NCI-H2196 (cell line): ENCODE data around the gene ZNF107.
"Not testable (repeated sequence)": the region's sequence is repeated elsewhere in the genome, so short reads cannot be mapped to it uniquely, and the experiment has no call there.

Experiments
- DNase-seq: peaks from one replicate; lab custom pipeline; 2025; ENCODE audit not compliant: unreplicated experiment; lab: John Stamatoyannopoulos, UW

The ZNF107 gene

GRCh38 chr7:64642875-64643274 lies 23.1 kb upstream of the ZNF107 start:
- no peak for DNase-seq

DNA sequence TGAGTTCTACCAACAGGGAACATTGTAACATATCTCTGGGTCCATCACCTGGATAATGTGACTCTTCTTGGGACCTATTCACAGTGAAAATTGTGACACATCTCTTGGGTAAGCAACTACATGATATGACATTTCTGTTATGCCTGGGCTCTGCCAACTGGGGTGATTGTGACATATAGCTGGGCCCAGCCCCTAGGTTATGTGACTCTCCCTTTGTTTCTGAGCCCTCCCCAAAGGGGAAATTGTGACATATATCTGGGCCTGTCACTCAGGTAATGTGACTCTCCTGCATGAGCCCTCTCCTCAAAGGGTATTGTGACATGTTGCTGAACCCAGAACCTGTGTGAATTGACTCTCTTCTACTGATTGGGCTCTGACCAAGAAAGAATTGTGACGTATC lies 22.4 kb upstream of the ZNF107 start:
- no peak for DNase-seq

GRCh38 chr7:64651203-64651602 lies 14.7 kb upstream of the ZNF107 start:
- DNase-seq, result no peak

DNA sequence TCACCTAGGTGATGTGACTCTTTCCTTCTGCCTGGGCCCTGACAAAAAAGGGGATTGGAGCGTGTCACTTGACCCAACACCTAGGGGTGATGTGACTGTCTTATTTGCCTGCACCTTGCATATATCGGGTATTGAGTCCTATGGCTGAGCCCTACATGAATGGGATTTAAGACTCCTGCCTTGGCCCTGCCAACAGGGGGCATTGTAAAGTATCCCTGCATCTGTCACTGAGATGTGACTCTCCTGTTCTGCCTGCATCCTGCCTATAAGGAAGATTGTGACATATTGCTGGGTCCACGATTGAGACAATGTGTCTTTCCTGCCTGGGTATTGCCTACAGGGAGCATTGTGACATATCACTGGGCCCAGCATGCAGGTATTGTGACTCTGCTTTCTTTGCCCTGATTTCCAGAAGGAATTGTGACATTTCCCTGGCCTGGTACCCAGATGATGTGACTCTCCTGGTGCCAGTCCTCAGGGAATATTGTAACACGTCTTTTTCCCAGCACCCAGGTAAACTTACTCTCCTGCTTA lies 14.2 kb upstream of the ZNF107 start:
- no peak for DNase-seq

DNA sequence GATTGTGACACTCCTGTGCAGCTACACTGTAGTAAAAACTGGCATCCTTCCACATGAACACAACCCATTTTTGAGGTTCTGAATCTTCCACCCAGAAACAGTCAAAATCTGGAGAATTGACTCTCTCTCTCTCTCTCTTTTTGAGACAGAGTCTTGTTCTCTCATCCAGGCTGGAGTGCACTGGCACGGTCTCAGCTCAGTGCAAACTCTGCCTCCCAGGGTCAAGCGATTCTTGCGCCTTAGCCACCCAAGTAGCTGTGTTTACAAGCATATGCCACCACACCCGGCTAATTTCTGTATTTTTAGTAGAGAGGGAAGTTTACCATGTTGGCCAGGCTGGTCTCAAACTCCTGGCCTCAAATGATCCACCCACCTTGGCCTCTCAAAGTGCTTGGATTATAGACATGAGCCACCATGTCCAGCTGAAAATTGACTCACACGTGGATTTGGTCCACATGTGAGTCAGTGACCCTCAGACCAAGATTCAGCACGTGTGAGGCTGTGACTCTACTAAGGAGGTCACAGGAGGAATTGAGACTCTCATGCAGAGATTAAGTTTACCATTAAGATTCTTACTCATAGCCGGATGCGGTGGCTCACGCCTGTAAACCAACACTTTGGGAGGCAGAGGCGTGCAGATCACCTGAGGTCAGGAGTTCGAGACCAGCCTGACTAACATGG lies 12.1 kb upstream of the ZNF107 start:
- DNase-seq, result no peak

- no peak for DNase-seq
These were observed 11.0 kb upstream of the ZNF107 start for GRCh38 chr7:64654796-64655548.

DNA sequence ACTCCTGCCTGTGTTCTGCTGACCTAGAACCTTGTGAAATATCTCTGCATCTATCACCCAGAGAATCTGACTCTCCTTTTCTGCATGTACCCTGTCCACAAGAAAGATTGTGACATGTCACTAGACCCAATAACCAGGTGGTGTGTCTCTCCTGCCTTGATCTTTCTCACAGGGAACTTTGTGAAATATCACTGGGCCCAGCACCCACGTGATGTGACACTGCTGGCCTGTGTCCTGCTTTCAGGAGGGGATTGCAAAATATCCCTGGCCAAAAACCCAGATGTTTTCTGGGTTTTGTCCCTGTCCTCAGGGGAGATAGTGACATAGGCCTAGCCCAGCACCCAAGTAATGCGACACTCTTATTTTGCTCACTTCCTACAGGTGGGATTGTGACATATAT lies 10.1 kb upstream of the ZNF107 start:
- DNase-seq, result no peak

DNA sequence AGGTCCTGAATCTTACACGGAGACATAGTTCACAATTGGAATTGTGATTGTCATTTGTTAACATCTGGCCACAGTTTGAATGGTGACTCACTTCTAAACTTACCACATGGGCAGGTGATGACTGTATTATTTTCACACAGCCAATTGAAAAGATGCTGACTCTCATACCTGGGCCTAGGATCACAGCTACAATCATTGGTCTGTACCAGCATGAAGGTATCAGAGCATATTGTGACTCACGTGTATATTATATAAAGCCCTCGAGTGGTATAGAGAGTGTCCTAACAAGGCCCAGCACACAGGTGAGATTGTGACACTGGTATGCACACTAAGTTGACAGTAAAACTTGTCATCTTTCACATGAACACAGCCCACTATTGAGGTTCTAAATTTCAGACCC lies 9.4 kb upstream of the ZNF107 start:
- no peak for DNase-seq

DNA sequence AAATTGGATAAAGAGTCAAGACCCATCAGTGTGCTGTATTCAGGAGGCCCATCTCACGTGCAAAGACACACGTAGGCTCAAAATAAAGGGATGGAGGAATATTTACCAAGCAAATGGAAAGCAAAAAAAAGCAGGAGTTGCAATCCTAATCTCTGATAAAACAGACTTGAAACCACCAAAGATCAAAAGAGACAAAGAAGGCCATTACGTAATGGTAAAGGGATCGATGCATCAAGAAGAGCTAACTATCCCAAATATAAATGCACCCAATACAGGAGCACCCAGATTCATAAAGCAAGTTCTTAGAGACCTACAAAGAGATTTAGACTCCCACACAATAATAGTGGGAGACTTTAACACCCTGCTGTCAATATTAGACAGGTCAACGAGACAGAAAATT lies 3.8 kb upstream of the ZNF107 start:
- not testable (repeated sequence) for DNase-seq

DNA sequence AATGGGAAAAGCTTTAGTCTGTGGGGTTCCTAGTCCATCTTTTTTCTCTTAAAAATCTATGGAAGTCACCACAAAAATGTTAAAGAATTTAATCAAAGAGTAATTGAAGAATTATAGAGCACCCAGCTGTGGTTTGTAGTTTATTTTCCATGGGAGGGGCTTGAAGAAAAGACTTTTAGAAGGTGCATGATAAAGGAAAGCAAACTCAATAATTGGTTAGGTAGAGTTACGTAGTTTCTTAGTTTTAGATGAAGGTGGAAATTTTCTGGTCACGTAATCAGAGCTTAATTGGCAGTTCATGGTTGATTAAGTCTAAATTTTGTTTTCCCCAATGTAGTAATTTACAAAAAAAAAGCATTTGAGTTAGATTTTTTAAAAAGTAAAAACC lies 724 bp downstream of the ZNF107 start:
- DNase-seq, result no peak

DNA sequence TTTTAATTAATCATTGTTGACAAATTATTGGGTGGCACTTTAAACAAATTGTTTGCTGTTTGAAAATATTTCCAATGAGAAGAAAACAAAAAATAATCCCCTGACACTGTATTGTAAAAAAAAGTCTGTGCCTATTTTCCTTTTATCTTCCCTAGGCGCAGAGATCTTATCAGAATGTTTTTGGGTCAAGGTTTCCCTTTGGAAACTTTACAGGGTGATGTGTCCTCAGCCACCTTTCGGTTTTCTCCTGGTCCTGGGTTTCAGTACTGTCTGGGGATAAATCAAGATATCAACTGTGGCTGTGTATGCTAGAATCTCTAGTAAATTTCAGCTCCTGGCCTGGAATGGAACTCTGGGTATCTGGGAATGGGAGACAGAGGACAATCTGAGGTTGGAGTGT lies 1.4 kb downstream of the ZNF107 start:
- no peak for DNase-seq

DNA sequence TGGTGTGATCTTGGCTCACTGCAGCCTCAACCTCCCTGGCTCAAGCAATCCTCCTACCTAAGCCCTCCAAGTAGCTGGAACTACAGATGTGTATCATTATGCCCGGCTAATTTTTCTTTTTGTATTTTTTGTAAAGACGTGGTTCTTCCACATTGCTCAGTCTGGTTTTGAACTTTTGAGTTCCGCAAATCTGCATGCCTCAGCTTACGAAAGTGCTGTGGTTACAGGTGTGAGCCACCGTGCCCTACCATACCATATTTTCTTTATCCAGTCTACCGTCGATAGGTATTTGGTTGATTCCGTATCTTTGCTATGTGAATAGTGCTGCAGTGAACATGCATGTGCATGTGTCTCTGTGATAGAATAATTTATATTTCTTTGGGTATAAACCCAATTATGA lies 6.5 kb downstream of the ZNF107 start:
- no peak for DNase-seq

DNA sequence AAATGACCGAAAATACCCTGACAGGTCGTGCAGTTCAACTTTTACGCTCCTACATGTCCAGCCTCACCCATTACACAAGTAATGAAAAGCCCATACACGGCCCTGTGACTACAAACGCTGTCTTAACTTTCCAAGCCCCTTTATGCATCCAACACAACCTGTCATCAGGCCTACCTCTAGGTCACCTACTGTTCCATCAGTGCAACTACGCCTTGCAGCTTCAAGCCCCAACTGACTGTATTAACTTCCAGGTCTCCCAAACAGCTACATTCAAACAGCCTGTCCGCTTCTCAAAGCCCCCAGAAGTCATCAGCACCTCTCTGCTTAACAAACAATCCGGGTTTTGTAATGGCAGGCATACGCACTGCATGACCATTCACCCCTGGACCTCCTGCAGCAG lies 19.2 kb downstream of the ZNF107 start:
- DNase-seq, result no peak

DNA sequence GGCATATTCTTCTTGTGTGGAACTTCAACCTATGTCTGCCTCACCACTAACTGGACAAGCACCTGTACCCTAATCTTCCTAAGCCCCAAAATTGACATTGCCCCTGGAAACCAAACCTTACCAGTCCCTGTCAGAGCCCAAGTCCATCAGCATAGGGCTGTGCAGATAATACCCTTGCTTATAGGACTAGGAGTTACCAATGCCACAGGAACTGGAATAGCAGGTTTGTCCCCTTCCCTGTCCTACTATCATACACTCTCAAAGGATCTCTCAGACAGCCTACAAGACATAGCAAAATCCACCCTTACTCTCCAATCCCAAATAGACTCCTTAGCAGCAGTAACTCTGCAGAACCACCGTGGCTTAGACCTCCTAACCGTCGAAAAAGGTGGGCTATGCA lies 19.8 kb downstream of the ZNF107 start:
- no peak for DNase-seq

- no peak for DNase-seq
These were observed 20.7 kb downstream of the ZNF107 start for GRCh38 chr7:64686493-64687184.

DNA sequence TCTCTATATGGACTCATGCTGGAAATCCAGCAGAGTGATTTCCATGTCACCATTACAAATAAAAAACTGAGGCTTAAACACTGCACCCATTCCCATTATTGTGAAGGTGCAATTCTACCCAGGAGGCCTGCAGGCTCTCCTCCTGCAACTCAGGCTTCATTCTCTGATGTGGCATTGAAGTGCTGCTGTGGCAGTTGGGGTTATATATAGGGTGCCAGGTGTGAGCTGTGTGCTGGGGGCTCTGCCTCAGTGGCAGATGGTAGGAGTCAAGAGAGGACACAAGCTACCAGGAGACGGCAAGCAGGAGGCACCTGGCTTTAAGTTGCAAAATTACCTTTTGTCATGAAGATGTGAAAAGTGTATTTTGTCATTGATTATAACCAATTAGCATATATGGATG lies 21.3 kb downstream of the ZNF107 start:
- DNase-seq, result no peak

DNA sequence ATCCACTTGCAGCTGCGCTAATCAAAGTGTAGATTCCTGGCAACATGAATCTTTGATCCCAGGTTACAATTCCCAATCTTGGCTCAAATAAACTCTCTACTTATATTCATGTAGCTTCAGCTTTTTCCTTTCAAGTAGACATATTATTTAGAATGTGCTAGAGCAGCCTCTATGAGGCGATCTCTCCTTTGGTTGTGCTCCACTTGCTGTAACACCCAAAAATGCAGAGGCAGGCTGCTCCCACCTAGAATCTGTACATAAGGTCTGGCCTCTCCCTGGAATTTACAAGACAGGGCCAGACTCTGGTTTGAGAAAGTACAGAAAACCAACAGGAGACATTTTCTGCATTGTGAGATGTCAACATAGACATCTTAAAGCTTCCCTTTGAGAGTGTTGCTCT lies 23.1 kb downstream of the ZNF107 start:
- no peak for DNase-seq

- DNase-seq, result no peak
These were observed 25.9 kb downstream of the ZNF107 start for GRCh38 chr7:64691831-64692230.

GRCh38 chr7:64697863-64698262 lies 31.9 kb downstream of the ZNF107 start:
- DNase-seq, result not testable (repeated sequence)

- DNase-seq, result no peak
These were observed 40.8 kb downstream of the ZNF107 start for GRCh38 chr7:64706625-64707292.

GRCh38 chr7:64717896-64718295 lies 52.0 kb downstream of the ZNF107 start:
- DNase-seq, result not testable (repeated sequence)
